Cortex of kidney (tissue), 1 donor: Measurements from ENCODE around the gene ST8SIA6.
"Not testable (repeated sequence)": the region's sequence is repeated elsewhere in the genome, so short reads cannot be mapped to it uniquely, and the experiment has no call there.

Experiments
- DNase-seq: peaks from one replicate; lab custom pipeline; 2025; lab: John Stamatoyannopoulos, UW

Gene ST8SIA6

GRCh38 chr10:17343118-17343517, 111.3 kb downstream of the ST8SIA6 start:
- DNase-seq = no peak

- DNase-seq = no peak
Observed at GRCh38 chr10:17340144-17340829, 114.1 kb downstream of the ST8SIA6 start.

- no peak for DNase-seq
Observed at GRCh38 chr10:17335065-17335464, 119.3 kb downstream of the ST8SIA6 start.

DNA sequence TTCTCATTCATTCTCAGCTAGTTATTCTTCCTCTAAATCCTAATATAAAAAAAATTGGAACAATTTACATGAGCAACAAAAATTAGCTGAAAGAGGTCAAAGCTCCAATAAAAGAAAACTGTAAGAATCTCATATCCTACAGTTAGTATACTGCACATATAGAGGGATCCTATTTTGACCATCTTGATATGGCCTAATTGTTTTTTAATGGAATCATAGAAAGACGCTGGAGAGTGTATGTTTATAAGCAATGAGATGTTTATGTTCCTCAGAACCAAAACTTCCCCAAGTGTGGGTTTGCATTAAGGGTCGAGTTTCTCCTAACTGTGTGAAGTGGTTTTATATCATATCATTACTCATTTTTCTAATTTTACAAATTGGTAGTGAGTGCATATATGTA, 123.9 kb downstream of the ST8SIA6 start:
- no peak for DNase-seq

DNA sequence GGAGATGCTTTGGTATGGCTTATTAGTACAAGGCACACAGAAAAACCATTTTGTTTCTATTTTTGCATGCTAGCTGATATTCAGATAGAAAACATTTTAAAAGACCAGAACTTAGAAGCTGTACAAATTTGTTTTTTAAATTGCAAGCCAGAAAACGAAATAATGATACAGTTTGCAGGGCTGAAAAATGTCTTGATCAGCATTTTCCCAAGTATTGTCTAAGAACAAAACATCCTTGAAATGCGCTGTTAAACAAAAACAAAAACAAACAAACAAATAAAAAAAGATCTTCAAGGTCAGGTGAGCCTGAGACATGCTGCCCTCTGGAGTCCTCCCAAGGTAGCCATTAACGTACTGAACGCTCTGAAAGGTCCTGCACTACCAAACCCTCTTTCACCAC, 128.0 kb downstream of the ST8SIA6 start:
- no peak for DNase-seq

DNA sequence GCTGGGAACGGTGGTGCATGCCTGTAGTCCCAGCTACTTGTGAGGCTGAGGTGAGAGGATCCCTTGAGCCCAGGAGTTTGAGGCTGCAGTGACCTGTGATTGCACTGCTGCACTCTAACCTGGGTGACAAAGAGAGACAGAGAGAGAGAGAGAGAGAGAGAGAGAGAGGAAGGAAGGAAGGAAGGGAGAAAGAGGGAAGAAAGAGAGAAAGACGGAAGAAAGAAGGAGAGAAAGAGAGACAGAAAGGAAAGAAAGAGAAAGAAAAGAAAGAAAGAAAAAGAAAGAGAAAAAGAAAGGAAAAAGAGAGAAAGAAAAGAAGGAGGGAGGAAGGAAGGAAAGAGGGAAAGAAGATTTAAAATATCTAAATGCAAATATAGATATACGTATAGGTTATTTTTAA, 132.4 kb downstream of the ST8SIA6 start:
- DNase-seq = not testable (repeated sequence)

DNA sequence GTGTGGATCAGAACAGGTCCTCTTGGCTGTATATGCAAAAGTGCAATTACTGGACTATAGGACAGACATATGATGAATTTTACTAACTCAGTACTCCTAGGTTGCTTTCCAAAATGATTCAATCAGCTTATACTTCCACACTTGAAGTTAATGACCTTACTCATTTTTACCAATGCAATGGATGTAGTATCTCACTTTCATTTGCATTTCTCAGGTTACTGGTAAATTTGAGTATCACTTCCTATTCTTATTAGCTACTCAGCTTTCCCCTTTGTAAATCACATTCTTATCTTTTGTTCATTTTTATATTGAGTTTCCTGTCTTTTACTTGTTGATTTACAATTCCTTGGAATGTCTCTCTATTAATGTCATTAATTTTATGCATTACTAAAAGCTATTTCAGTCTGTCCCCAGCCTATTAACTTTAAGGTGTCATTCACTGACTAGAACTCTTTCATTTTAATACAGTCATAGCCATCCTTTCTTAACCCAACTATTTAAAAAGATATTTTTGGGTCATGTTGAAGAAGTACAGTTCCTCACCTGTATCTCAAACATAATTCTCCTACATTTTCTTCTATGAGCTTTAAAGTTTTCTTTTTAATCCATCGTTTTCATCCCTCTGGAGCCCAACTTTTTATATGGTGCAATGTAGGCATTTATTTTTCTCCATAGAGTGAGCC, 137.8 kb downstream of the ST8SIA6 start:
- no peak for DNase-seq

- DNase-seq = no peak
Observed at GRCh38 chr10:17309435-17309834, 145.0 kb downstream of the ST8SIA6 start.

GRCh38 chr10:17307123-17307522, 147.3 kb downstream of the ST8SIA6 start:
- DNase-seq = no peak

DNA sequence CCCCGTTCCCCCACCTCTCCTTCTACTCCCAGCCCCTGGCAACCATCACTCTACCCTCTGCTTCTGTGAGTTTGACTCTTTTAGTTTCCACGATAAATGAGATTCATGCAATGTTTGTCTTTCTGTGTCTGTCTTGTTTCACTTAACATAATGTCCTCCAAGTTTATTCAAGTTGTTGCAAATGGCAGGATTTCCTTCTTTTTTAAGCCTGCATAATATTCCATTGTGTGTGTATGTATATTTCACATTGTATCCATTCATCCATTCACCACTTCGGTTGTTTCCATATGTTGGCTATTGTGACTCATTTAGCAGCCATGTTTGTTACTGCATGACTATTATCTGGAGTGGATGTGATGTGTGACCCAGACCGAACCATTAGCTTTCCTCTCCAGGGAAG, 162.0 kb downstream of the ST8SIA6 start:
- DNase-seq = no peak

DNA sequence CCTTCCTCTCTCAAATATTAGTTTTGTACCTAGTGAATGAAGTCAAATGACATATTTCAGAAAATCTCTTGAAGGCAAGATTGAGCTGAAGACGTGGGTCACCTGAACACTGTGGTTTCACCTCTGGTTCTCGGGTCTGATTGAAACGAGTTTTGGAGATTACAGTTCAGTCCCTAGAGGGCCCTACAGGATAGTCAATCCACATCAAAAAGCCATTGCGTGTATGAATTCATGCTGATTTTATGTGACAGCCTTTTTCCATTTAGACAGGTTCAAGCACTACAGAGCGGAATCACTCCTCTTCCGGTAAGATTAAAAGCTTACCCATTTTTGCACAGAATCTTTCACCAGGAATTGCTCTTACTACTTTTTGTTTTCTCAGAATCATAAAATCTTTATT, 164.2 kb downstream of the ST8SIA6 start:
- DNase-seq = no peak

DNA sequence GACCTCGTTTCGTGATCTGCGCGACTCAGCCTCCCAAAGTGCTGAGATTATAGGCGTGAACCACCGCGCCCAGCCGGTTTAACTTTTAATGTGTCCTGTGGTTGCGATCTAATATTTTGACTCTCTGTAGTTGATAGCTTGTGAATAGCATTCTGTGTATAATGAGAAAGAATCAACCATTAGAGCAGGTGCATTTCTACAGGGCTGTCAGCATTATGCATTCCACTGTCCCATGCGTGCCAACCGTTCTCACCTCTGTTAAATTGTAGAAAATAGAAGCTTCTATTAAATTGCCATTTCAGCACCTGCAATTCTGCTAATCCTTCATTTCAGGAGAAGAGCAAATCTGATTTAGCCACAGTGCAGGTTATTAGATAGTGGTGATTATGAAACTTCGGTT, 164.6 kb downstream of the ST8SIA6 start:
- DNase-seq = no peak

DNA sequence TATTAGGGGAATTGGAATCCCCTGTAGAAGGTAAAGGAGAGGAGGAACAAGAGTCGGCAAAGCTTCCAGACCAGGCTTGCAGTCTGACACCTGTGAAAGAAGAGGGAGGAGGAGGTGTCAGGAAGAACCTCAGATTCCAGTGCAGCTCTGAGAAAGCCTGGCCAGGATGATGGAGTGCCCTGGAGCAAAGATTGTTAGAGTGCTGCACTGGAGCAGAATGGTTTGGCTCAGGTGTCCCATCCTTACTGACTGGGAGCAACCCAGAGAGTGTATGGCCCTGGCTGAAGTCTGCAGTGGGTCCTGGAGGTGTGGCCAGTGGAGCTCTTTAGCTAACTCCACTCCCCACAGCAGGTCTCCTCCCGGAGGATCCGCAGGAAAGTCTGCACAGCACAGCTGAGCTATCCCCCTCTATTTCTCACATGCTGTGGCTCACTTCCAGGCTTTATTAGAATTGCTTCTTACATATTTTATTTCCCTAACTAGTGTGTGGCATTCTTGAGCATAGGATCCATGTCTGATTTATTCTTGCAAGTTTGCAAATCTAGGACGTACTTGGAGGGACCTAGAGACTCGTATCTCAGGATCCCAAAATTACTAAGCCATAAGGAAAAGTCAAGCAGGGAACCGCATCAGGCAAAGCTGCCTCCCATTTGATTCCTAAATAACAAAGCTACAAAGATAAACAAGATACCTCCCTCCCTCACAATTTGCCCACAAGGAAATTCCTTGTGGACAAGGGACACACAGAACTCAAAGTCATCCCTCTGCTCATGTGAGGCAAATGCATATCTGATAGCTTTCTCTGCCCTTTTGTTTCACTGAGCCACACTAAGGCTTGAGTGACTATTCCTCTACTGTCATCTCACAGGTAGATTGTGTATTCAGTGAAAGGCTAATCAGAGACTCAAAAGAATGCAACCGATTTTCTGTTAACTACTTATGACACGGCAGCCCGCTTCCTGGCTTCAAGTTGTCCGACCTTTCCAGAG, 167.5 kb downstream of the ST8SIA6 start:
- DNase-seq = no peak

GRCh38 chr10:17282311-17282710, 172.1 kb downstream of the ST8SIA6 start:
- DNase-seq = no peak

GRCh38 chr10:17278607-17279240, 175.7 kb downstream of the ST8SIA6 start:
- DNase-seq = no peak

DNA sequence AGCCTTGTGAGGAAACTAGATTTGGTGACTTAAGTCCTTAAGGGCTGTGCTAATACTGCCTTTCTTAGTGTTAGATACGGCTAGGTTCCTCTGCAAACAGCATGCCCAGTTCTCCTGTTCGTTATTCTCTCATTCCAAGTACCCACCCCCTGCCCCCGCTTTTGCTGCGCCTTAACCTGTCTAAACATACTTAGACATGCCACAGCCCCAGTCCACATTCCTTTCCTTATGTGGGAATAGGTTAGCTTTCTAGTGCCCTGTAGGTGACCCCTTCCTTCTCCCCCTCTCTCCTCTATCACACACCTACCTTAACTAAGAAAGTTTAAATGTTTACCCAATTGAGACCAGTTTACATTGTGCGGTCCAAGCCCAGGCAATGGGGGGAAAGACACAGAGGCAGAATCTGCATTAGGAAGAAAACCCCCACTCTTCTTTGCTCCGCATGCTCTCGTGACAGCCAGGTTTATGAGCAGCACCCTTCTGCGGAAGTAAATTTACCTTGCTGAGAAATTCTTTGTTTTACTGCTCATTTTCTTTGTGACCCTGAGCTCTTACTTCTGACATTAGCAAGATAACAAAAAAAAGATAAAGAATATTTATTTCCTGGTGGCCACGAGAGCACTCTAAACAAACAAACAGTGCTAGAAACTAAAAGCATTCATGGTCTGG, 177.5 kb downstream of the ST8SIA6 start:
- DNase-seq = no peak

DNA sequence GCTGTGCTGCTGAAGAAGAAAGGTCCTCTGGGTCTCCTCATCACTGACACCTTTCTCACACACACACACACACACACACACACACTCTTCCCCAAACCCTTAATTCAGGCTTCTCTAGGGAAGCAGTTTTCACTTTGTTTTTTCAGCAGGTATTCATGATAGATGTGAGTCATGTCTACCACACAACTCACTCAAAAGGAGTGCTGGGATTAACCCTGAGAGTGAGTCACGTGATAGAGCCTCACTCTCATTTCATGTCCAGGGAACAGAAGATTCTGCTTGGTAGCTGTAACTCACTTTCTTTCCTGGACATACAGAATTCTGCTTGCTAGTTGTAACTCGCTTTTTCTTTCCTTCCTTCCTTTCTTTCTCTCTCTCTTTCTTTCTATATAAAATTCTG, 181.0 kb downstream of the ST8SIA6 start:
- DNase-seq = no peak

DNA sequence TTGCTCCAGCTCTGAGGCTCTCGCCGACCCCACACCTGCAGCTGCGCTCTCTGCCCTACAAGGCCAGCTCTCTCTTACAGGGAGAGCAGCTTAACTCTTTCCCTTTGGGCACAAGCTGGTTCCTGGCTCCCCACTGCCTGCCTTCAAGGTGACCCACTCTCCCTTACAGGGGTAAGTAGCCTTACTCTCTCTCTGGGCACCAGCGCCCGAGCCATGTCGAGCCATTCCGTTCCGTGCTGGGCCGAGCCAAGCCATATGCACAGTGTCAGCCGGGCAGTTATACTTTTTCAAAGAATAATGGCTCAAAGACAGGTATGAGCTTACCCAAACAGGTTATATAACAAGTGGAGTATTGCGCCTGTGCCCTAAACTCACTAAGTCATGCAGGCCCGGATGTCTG, 181.7 kb downstream of the ST8SIA6 start:
- no peak for DNase-seq
